Transverse colon (tissue), 4 donors: ENCODE measurements around the gene LRBA.

ENCODE experiments used
- EP300 ChIP-seq: sonication (generic); formaldehyde crosslinking; IDR thresholded peaks from one replicate; pipeline ENCODE4 v1.6.1; 2017; ENCODE audit warnings: antibody characterized with exemption, low read depth
- POLR2AphosphoS5 ChIP-seq, 3 donors: sonication (generic); formaldehyde crosslinking; IDR thresholded peaks; one replicate each; pipeline ENCODE4 v1.6.1; 2016; ENCODE audit warnings: antibody characterized with exemption in 3 of 3
- TF ChIP-seq, protein P1 (sequence below), 5 experiments: fragments of 200-600 bp in 3 of 5; fragments of 450-650 bp in 2 of 5; sonication (generic) in 3 of 5; IDR thresholded peaks; 1 replicate in 2 of 5; 2 replicates in 3 of 5; pipeline ENCODE4 v1.5.1; 2016 to 2017; ENCODE audit warnings: antibody characterized with exemption in 5 of 5, inconsistent platforms in 3 of 5, mild to moderate bottlenecking in 2 of 5, moderate library complexity in 1 of 5

DNA sequence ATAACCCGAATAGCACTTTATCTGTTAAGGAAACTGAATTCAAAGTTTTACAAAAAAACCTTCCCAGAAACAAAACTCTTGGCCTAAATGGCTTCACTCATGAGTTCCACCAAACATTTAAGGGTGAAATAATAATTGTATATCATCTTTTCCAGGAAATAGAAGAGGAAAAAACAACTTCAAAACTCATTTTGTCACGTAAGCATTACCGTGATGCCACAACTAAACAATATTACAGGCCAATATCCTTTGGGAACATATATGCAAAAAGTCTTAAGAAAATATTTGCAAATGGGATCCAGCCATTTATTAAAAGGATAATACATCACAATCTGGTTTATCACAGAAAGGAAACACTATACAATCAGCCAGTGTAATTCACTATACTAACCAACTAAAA lies 563.2 kb downstream of the LRBA start:
- TF ChIP-seq POLR2AphosphoS5 (IDR thresholded peaks at IDR 0.05) (no peak), EP300 (no peak)
- TF ChIP-seq, protein P1, sequence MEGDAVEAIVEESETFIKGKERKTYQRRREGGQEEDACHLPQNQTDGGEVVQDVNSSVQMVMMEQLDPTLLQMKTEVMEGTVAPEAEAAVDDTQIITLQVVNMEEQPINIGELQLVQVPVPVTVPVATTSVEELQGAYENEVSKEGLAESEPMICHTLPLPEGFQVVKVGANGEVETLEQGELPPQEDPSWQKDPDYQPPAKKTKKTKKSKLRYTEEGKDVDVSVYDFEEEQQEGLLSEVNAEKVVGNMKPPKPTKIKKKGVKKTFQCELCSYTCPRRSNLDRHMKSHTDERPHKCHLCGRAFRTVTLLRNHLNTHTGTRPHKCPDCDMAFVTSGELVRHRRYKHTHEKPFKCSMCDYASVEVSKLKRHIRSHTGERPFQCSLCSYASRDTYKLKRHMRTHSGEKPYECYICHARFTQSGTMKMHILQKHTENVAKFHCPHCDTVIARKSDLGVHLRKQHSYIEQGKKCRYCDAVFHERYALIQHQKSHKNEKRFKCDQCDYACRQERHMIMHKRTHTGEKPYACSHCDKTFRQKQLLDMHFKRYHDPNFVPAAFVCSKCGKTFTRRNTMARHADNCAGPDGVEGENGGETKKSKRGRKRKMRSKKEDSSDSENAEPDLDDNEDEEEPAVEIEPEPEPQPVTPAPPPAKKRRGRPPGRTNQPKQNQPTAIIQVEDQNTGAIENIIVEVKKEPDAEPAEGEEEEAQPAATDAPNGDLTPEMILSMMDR (IDR thresholded peaks at IDR 0.05) = no peak
